Renal pelvis (tissue), 12 donors: Measurements from ENCODE around the gene FTSJ1. TPM values are rescaled to one million over a fixed set of nuclear protein-coding genes. Genes with fewer than 3 reads are reported as not detected.
"Not testable (repeated sequence)": the region's sequence is repeated elsewhere in the genome, so short reads cannot be mapped to it uniquely, and the experiment has no call there.

Source experiments
- DNase-seq: peaks from one replicate; pipeline ENCODE4 v3.0.0-alpha.2; 2013
- long read RNA-seq, 16 experiments: transcript quantifications; one replicate each; lab custom pipeline, GENCODE V29; 2026
- polyA plus RNA-seq, 3 donors: library from polyadenylated mRNA; unstranded; fragments of 120-200 nt; gene quantifications; one replicate each; pipeline ENCODE4 v1.2.1, GENCODE V29; 2013; ENCODE audit not compliant: insufficient read length in 3 of 3

The FTSJ1 gene
- polyA plus RNA-seq, result 10 to 100 TPM; 34.8 to 40.2 (median 39.5) TPM
- long read RNA-seq, donor 1, partial matches to known transcripts, result 0 of 2 reads
- long read RNA-seq, donor 1, other reads (novel, unspliced or antisense), result 0 of 2 reads
- long read RNA-seq, donor 2, partial matches to known transcripts, result 0 of 5 reads
- long read RNA-seq, donor 2, other reads (novel, unspliced or antisense), result 5 of 5 reads
- long read RNA-seq, donor 3, partial matches to known transcripts, result 0 of 4 reads
- long read RNA-seq, donor 3, other reads (novel, unspliced or antisense), result 0 of 4 reads
- long read RNA-seq, donor 4, transcript FTSJ1-202 (13 exons, 1,892 nt), result major isoform, 7 of 7 reads
- long read RNA-seq, donor 4, partial matches to known transcripts, result 0 of 7 reads
- long read RNA-seq, donor 4, other reads (novel, unspliced or antisense), result 0 of 7 reads
- long read RNA-seq, donor 5, result 0 reads
- long read RNA-seq, donor 6, partial matches to known transcripts, result 5 of 5 reads
- long read RNA-seq, donor 6, other reads (novel, unspliced or antisense), result 0 of 5 reads
- long read RNA-seq, donor 7, partial matches to known transcripts, result 0 of 3 reads
- long read RNA-seq, donor 7, other reads (novel, unspliced or antisense), result 0 of 3 reads
- long read RNA-seq, donor 8, partial matches to known transcripts, result 6 of 6 reads
- long read RNA-seq, donor 8, other reads (novel, unspliced or antisense), result 0 of 6 reads
- long read RNA-seq, donor 9, transcript FTSJ1-202 (13 exons, 1,892 nt), result major isoform, 6 of 17 reads
- long read RNA-seq, donor 9, partial matches to known transcripts, result 11 of 17 reads
- long read RNA-seq, donor 9, other reads (novel, unspliced or antisense), result 0 of 17 reads
- long read RNA-seq, donor 10, partial matches to known transcripts, result 0 of 4 reads
- long read RNA-seq, donor 10, other reads (novel, unspliced or antisense), result 0 of 4 reads
- long read RNA-seq, donor 11, transcript FTSJ1-202 (13 exons, 1,892 nt), result major isoform, 6 of 6 reads
- long read RNA-seq, donor 11, partial matches to known transcripts, result 0 of 6 reads
- long read RNA-seq, donor 11, other reads (novel, unspliced or antisense), result 0 of 6 reads
- long read RNA-seq, donor 12, transcript FTSJ1-202 (13 exons, 1,892 nt), result major isoform, 8 of 8 reads
- long read RNA-seq, donor 12, partial matches to known transcripts, result 0 of 8 reads
- long read RNA-seq, donor 12, other reads (novel, unspliced or antisense), result 0 of 8 reads
- long read RNA-seq, donor 13, partial matches to known transcripts, result 0 of 1 reads
- long read RNA-seq, donor 13, other reads (novel, unspliced or antisense), result 0 of 1 reads
- long read RNA-seq, donor 14, result 0 reads
- long read RNA-seq, donor 15, partial matches to known transcripts, result 0 of 2 reads
- long read RNA-seq, donor 15, other reads (novel, unspliced or antisense), result 0 of 2 reads
- long read RNA-seq, donor 16, partial matches to known transcripts, result 0 of 2 reads
- long read RNA-seq, donor 16, other reads (novel, unspliced or antisense), result 0 of 2 reads

- peak; percentile 81 for DNase-seq
Observed at GRCh38 chrX:48475774-48476577, at the start of gene FTSJ1. TSS of gene FTSJ1 (plus strand) at chrX:48476199. CDS start at chrX:48478048, 1,849 bp downstream.

- not testable (repeated sequence) for DNase-seq
Observed at GRCh38 chrX:48427027-48427716, 48.8 kb upstream of the FTSJ1 start.

GRCh38 chrX:48429606-48430005, 46.4 kb upstream of the FTSJ1 start:
- DNase-seq, result not testable (repeated sequence)

GRCh38 chrX:48430166-48430565, 45.8 kb upstream of the FTSJ1 start:
- DNase-seq, result not testable (repeated sequence)

- DNase-seq, result not testable (repeated sequence)
Observed at GRCh38 chrX:48433713-48434112, 42.3 kb upstream of the FTSJ1 start.

GRCh38 chrX:48447201-48447600, 28.8 kb upstream of the FTSJ1 start:
- DNase-seq, result not testable (repeated sequence)

- no peak for DNase-seq
Observed at GRCh38 chrX:48450076-48450475, 25.9 kb upstream of the FTSJ1 start.

GRCh38 chrX:48451708-48452107, 24.3 kb upstream of the FTSJ1 start:
- DNase-seq, result no peak

GRCh38 chrX:48456628-48457331, 19.2 kb upstream of the FTSJ1 start:
- no peak for DNase-seq

GRCh38 chrX:48458711-48459110, 17.3 kb upstream of the FTSJ1 start:
- DNase-seq, result no peak

GRCh38 chrX:48459483-48459882, 16.5 kb upstream of the FTSJ1 start:
- DNase-seq, result no peak

GRCh38 chrX:48460031-48460430, 16.0 kb upstream of the FTSJ1 start:
- DNase-seq, result no peak

GRCh38 chrX:48460606-48461005, 15.4 kb upstream of the FTSJ1 start:
- no peak for DNase-seq

GRCh38 chrX:48461830-48462229, 14.2 kb upstream of the FTSJ1 start:
- DNase-seq, result no peak

- no peak for DNase-seq
Observed at GRCh38 chrX:48465336-48465933, 10.6 kb upstream of the FTSJ1 start.

- DNase-seq, result no peak
Observed at GRCh38 chrX:48466696-48467095, 9.3 kb upstream of the FTSJ1 start.

GRCh38 chrX:48467281-48467761, 8.7 kb upstream of the FTSJ1 start:
- no peak for DNase-seq

- DNase-seq, result no peak
Observed at GRCh38 chrX:48468247-48468671, 7.7 kb upstream of the FTSJ1 start.
